Right ventricle myocardium inferior (tissue), 1 donor: ENCODE data around the gene PCED1B. TPM values are rescaled to one million over a fixed set of nuclear protein-coding genes. Genes with fewer than 3 reads are reported as not detected.

Source experiments
- ATAC-seq: fragments of 200-7000 bp; cut with Tn5 transposase; one replicate; pipeline ENCODE4 v1.9.1; 2020; ENCODE audit warnings: mild to moderate bottlenecking, moderate library complexity
- DNase-seq: peaks from one replicate; pipeline ENCODE4 v3.0.0; 2021; ENCODE audit errors: missing footprints
- intact Hi-C: fragments of 100-400 bp; cut with DNase I; formaldehyde crosslinking; loops from one replicate; pipeline ENCODE4 v1.11.0; 2022
- total RNA-seq: library from RNA; stranded (reverse); fragmentation: NEBNext Ultra II Directional; extraction: Animal tissue kit (Norgen Biotek cat#: 25700); gene quantifications from one replicate; pipeline ENCODE4 v1.2.1, GENCODE V29; 2021
- donor health status: DM: no; HTN: yes; CAD: no; lungs with severe emphysema.

PCED1B gene
- total RNA-seq, 1 donor from 2014 or later = 0.89 TPM

GRCh38 chr12:47082796-47083621 is 3.6 kb downstream of the PCED1B start:
- no peak for ATAC-seq
- intact Hi-C loops = loop anchor here (5.0 kb wide), 1 partner anchor 224 kb away; no protein-coding TSS in a partner anchor
- no peak for DNase-seq

- intact Hi-C loops = loop anchor here (5.0 kb wide), 1 partner anchor 223 kb away; no protein-coding TSS in a partner anchor
- DNase-seq = no peak
- no peak for ATAC-seq
Measured at GRCh38 chr12:47084172-47084571, 4.8 kb downstream of the PCED1B start.

GRCh38 chr12:47085815-47086252 is 6.4 kb downstream of the PCED1B start:
- no peak for ATAC-seq
- intact Hi-C loops = no loop called here

GRCh38 chr12:47087088-47087688 is 7.8 kb downstream of the PCED1B start:
- intact Hi-C loops = no loop called here
- DNase-seq (no peak), ATAC-seq (no peak)

More at GRCh38 chr12:47085815-47086252, 6.4 kb downstream of the PCED1B start:
- DNase-seq = no peak

GRCh38 chr12:47088021-47088944 is 8.9 kb downstream of the PCED1B start:
- ATAC-seq (no peak), DNase-seq (no peak)
- intact Hi-C loops = no loop called here

GRCh38 chr12:47091009-47091408 is 11.6 kb downstream of the PCED1B start:
- intact Hi-C loops = no loop called here
- DNase-seq = no peak
- no peak for ATAC-seq

- DNase-seq (no peak), ATAC-seq (no peak)
- intact Hi-C loops = no loop called here
Measured at GRCh38 chr12:47094804-47095203, 15.4 kb downstream of the PCED1B start.

- no peak for DNase-seq
- intact Hi-C loops = no loop called here
- ATAC-seq = no peak
Measured at GRCh38 chr12:47095446-47096236, 16.2 kb downstream of the PCED1B start.

- ATAC-seq (no peak), DNase-seq (no peak)
- intact Hi-C loops = no loop called here
Measured at GRCh38 chr12:47097276-47097896, 18.0 kb downstream of the PCED1B start.

- intact Hi-C loops = no loop called here
- DNase-seq = no peak
- no peak for ATAC-seq
Measured at GRCh38 chr12:47098099-47098498, 18.7 kb downstream of the PCED1B start.

GRCh38 chr12:47099610-47100009 is 20.2 kb downstream of the PCED1B start:
- ATAC-seq (no peak), DNase-seq (no peak)
- intact Hi-C loops = no loop called here

- ATAC-seq = no peak
- DNase-seq = no peak
- intact Hi-C loops = no loop called here
Measured at GRCh38 chr12:47100160-47100559, 20.7 kb downstream of the PCED1B start.

- ATAC-seq (no peak), DNase-seq (no peak)
- intact Hi-C loops = no loop called here
Measured at GRCh38 chr12:47102406-47102805, 23.0 kb downstream of the PCED1B start.

- DNase-seq (no peak), ATAC-seq (no peak)
- intact Hi-C loops = no loop called here
Measured at GRCh38 chr12:47102845-47103651, 23.6 kb downstream of the PCED1B start.

GRCh38 chr12:47105914-47106674 is 26.7 kb downstream of the PCED1B start:
- ATAC-seq (no peak), DNase-seq (no peak)
- intact Hi-C loops = no loop called here

- intact Hi-C loops = no loop called here
- no peak for ATAC-seq
Measured at GRCh38 chr12:47107446-47107845, 28.0 kb downstream of the PCED1B start.

GRCh38 chr12:47107926-47108325 is 28.5 kb downstream of the PCED1B start:
- ATAC-seq (no peak), DNase-seq (no peak)
- intact Hi-C loops = no loop called here

More at GRCh38 chr12:47107446-47107845, 28.0 kb downstream of the PCED1B start:
- no peak for DNase-seq
